Upper lobe of left lung (tissue), 4 donors: ENCODE measurements around the gene IL1RAPL1.

Source experiments
- EP300 ChIP-seq, 4 donors: sonication (generic); formaldehyde crosslinking; IDR thresholded peaks; one replicate each; pipeline ENCODE4 v1.5.1; 2017; ENCODE audit warnings: antibody characterized with exemption in 4 of 4, control low read depth in 2 of 4
- POLR2A ChIP-seq, 4 donors: fragments of 450-650 bp; IDR thresholded peaks; one replicate each; pipeline ENCODE4 v1.5.1; 2016 to 2017; ENCODE audit warnings: antibody characterized with exemption in 4 of 4, mild to moderate bottlenecking in 2 of 4
- TF ChIP-seq, protein P1 (sequence below), 6 experiments: fragments of 450-650 bp in 4 of 6; fragments of 200-600 bp in 2 of 6; sonication (generic) in 2 of 6; IDR thresholded peaks; one replicate each; pipeline ENCODE4 v1.5.1; 2016 to 2019; ENCODE audit warnings: antibody characterized with exemption in 6 of 6

DNA sequence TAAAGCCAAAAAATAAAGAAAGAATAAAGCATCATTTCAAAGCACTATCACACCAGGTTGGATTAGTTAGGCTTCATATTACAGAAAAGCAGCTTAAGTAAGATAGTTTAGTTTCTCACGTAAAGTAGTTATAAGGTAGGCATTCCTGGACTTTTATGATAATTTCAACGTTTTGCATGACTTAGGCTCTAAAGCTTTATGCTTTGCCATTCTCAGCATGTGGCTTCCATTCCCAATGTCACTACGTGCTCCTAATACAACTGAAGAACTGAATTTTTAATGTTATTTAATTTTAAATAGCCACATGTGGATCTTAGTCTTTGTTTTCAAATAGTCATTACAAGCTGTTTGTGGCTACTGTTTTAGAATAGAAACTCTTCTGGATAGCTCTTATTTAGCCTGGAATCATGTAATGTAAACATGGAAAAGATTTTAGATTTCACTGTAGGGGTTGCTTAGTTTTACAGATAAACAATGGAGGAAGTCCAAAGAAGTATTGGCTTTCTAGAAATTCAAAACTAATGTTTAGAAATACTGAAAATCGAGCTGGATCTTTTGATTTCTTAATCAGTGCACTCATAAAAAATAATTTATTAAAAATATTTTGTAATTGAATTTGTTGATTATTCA, 710.0 kb downstream of the IL1RAPL1 start:
- TF ChIP-seq, protein P1, sequence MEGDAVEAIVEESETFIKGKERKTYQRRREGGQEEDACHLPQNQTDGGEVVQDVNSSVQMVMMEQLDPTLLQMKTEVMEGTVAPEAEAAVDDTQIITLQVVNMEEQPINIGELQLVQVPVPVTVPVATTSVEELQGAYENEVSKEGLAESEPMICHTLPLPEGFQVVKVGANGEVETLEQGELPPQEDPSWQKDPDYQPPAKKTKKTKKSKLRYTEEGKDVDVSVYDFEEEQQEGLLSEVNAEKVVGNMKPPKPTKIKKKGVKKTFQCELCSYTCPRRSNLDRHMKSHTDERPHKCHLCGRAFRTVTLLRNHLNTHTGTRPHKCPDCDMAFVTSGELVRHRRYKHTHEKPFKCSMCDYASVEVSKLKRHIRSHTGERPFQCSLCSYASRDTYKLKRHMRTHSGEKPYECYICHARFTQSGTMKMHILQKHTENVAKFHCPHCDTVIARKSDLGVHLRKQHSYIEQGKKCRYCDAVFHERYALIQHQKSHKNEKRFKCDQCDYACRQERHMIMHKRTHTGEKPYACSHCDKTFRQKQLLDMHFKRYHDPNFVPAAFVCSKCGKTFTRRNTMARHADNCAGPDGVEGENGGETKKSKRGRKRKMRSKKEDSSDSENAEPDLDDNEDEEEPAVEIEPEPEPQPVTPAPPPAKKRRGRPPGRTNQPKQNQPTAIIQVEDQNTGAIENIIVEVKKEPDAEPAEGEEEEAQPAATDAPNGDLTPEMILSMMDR (IDR thresholded peaks at IDR 0.05), result no peak
- TF ChIP-seq POLR2A (IDR thresholded peaks at IDR 0.05), result no peak
- TF ChIP-seq EP300 (IDR thresholded peaks at IDR 0.05), result no peak
